ENCODE data around the gene CFHR2.

DNA sequence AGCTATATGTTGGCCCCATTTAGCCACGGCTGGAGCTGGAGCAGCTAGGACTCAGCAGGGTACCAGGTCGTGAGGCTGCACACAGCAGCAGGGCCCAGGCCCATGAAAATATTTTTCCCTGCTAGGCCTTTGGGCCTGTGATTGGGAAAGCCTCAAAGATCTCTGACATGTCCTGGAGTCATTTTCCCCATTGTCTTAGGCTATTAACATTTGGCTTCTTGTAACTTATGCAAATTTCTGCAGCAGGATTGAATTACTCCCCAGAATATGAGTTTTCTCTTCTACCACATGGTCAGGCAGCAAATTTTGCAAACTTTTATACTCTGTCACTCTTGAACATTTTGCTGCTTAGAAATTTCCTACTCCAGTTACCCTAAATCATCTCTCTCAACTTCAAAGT, 11.2 kb downstream of the CFHR2 start:
- TF ChIP-seq EGR1 (IDR thresholded peaks at IDR 0.05; ENCODE audit: borderline replicate concordance, low read depth, low read length) (no peak), CEBPB (IDR thresholded peaks at IDR 0.05; ENCODE audit: low read depth, low read length) (no peak), CTCF (IDR thresholded peaks at IDR 0.05; ENCODE audit: control extremely low read depth in 1 of 3, insufficient read depth in 1 of 3, low read depth in 1 of 3, low read length in 3 of 3) (no peak), EP300 (IDR thresholded peaks at IDR 0.05; ENCODE audit: borderline replicate concordance in 1 of 2, low read depth in 2 of 2, low read length in 2 of 2) (no peak), POLR2AphosphoS5 (IDR thresholded peaks at IDR 0.05; ENCODE audit: low read depth, low read length) (no peak), RFX5 (IDR thresholded peaks at IDR 0.05; ENCODE audit: borderline replicate concordance, low read depth, low read length) (no peak), ATF2 (IDR thresholded peaks at IDR 0.05; ENCODE audit: low read length) (no peak), BRCA1 (IDR thresholded peaks at IDR 0.05; ENCODE audit: low read depth, low read length) (no peak)
